Gastrocnemius medialis (tissue), 4 donors: ENCODE results near the gene TTC21B.

Experiments
- CTCF ChIP-seq, 5 experiments: fragments of 450-650 bp in 3 of 5; fragments of 200-600 bp in 2 of 5; sonication (generic) in 2 of 5; IDR thresholded peaks in 4 of 5; conservative IDR thresholded peaks in 1 of 5; 1 replicate in 4 of 5; 2 replicates in 1 of 5; pipeline ENCODE4 v1.5.1; 2016 to 2019; ENCODE audit warnings: antibody characterized with exemption in 5 of 5, mild to moderate bottlenecking in 3 of 5, moderate library complexity in 3 of 5
- POLR2A ChIP-seq, 2 donors: fragments of 450-650 bp; IDR thresholded peaks; one replicate each; pipeline ENCODE4 v1.6.1; 2017; ENCODE audit warnings: antibody characterized with exemption in 2 of 2, mild to moderate bottlenecking in 2 of 2, moderate library complexity in 2 of 2

GRCh38 chr2:165886487-165887146 is 67.0 kb downstream of the TTC21B start:
- TF ChIP-seq CTCF (IDR thresholded peaks at IDR 0.05 in 4 of 5, conservative IDR thresholded peaks at IDR 0.05 in 1 of 5) (no peak), POLR2A (IDR thresholded peaks at IDR 0.05) (no peak)
